GM18909 (cell line): ENCODE results near the gene BAG5.
"Not testable (repeated sequence)": the region's sequence is repeated elsewhere in the genome, so short reads cannot be mapped to it uniquely, and the experiment has no call there.

Experiments used
- ATAC-seq: cut with Tn5 transposase; IDR thresholded peaks from one replicate; pipeline ENCODE4 v1.9.1; 2021; ENCODE audit warnings: mild to moderate bottlenecking; ENCODE audit not compliant: unreplicated experiment, poor library complexity

BAG5 gene

GRCh38 chr14:103512701-103513611 lies 49.5 kb downstream of the BAG5 start:
- no peak for ATAC-seq

- ATAC-seq, result not testable (repeated sequence)
Measured at GRCh38 chr14:103512180-103512579, 50.3 kb downstream of the BAG5 start.

GRCh38 chr14:103510724-103511693 lies 51.4 kb downstream of the BAG5 start:
- no peak for ATAC-seq

GRCh38 chr14:103509864-103510723 lies 52.4 kb downstream of the BAG5 start:
- ATAC-seq, result no peak

GRCh38 chr14:103508521-103509329 lies 53.7 kb downstream of the BAG5 start:
- ATAC-seq, result no peak

- ATAC-seq, result no peak
Measured at GRCh38 chr14:103507751-103508150, 54.7 kb downstream of the BAG5 start.
